ENCODE results near the gene FOXI1. TPM values are rescaled to one million over a fixed set of nuclear protein-coding genes. Genes with fewer than 3 reads are reported as not detected.

The FOXI1 gene
- total RNA-seq, 1 donor from 2014 or later, result not detected

- no peak overlapping the region for H2AFZ ChIP-seq (ENCODE audit: low read depth, low read length)
- no peak overlapping the region for H3K27ac ChIP-seq (ENCODE audit: low read depth, low read length)
- Mint-ChIP-seq H3K36me3 (ENCODE audit: low read depth, unreplicated experiment) (no peaks in the 10 kb centered on the region), H3K4me1 (ENCODE audit: low read depth, unreplicated experiment) (peaks cover 5% of the 10 kb centered on the region), H3K27ac (ENCODE audit: unreplicated experiment) (no peak overlapping the region), H3K27me3 (ENCODE audit: low read depth, unreplicated experiment) (peaks cover 32% of the 10 kb centered on the region), H3K9me3 (ENCODE audit: unreplicated experiment) (peaks cover 5% of the 10 kb centered on the region), H3K4me3 (ENCODE audit: unreplicated experiment) (no peak overlapping the region)
- no peaks in the 10 kb centered on the region for H4K20me1 ChIP-seq (ENCODE audit: insufficient read depth, low read length)
- TF ChIP-seq EZH2 (IDR thresholded peaks at IDR 0.05; ENCODE audit: insufficient read depth, low read length) (no peak), CTCF (IDR thresholded peaks at IDR 0.05; ENCODE audit: insufficient read depth, low read depth, low read length) (no peak)
- H3K4me3 ChIP-seq (ENCODE audit: insufficient read depth, low read depth, low read length), result no peak overlapping the region
- no peaks in the 10 kb centered on the region for H3K36me3 ChIP-seq (ENCODE audit: insufficient read depth, low read length)
- H3K79me2 ChIP-seq (ENCODE audit: insufficient read depth, low read length), result no peaks in the 10 kb centered on the region
- H3K9me3 ChIP-seq (ENCODE audit: insufficient read depth, low read depth, low read length), result no peaks in the 10 kb centered on the region
- H3K4me2 ChIP-seq (ENCODE audit: low read length), result no peak overlapping the region
- FAIRE-seq, result no peak
- no peak for DNase-seq (ENCODE audit: low read depth)
- H3K4me1 ChIP-seq (ENCODE audit: insufficient read depth, low read length), result peaks cover 11% of the 10 kb centered on the region
- no peak overlapping the region for H3K9ac ChIP-seq (ENCODE audit: low read length)
- no peaks in the 10 kb centered on the region for H3K27me3 ChIP-seq (ENCODE audit: insufficient read depth, low read length)
Measured at GRCh38 chr5:170148430-170149205, 42.9 kb downstream of the FOXI1 start.

GRCh38 chr5:170149206-170149515, 43.5 kb downstream of the FOXI1 start:
- no peaks in the 10 kb centered on the region for H3K79me2 ChIP-seq (ENCODE audit: insufficient read depth, low read length)
- H3K9me3 Mint-ChIP-seq (ENCODE audit: unreplicated experiment), result peaks cover 5% of the 10 kb centered on the region
- no peaks in the 10 kb centered on the region for H3K36me3 ChIP-seq (ENCODE audit: insufficient read depth, low read length)
- H3K9me3 ChIP-seq (ENCODE audit: insufficient read depth, low read depth, low read length), result no peaks in the 10 kb centered on the region
- FAIRE-seq, result no peak
- H3K4me3 Mint-ChIP-seq (ENCODE audit: unreplicated experiment), result no peak overlapping the region
- peaks cover 11% of the 10 kb centered on the region for H3K4me1 ChIP-seq (ENCODE audit: insufficient read depth, low read length)
- H3K27me3 ChIP-seq (ENCODE audit: insufficient read depth, low read length), result no peaks in the 10 kb centered on the region
- no peak overlapping the region for H3K27ac ChIP-seq (ENCODE audit: low read depth, low read length)
- no peak overlapping the region for H3K27ac Mint-ChIP-seq (ENCODE audit: unreplicated experiment)
- H3K36me3 Mint-ChIP-seq (ENCODE audit: low read depth, unreplicated experiment), result no peaks in the 10 kb centered on the region
- TF ChIP-seq EZH2 (IDR thresholded peaks at IDR 0.05; ENCODE audit: insufficient read depth, low read length) (no peak), CTCF (IDR thresholded peaks at IDR 0.05; ENCODE audit: insufficient read depth, low read depth, low read length) (no peak)
- H3K27me3 Mint-ChIP-seq (ENCODE audit: low read depth, unreplicated experiment), result peaks cover 34% of the 10 kb centered on the region
- no peak overlapping the region for H2AFZ ChIP-seq (ENCODE audit: low read depth, low read length)
- H4K20me1 ChIP-seq (ENCODE audit: insufficient read depth, low read length), result no peaks in the 10 kb centered on the region
- no peak overlapping the region for H3K4me3 ChIP-seq (ENCODE audit: insufficient read depth, low read depth, low read length)
- H3K9ac ChIP-seq (ENCODE audit: low read length), result no peak overlapping the region
- no peak for DNase-seq (ENCODE audit: low read depth)
- H3K4me1 Mint-ChIP-seq (ENCODE audit: low read depth, unreplicated experiment), result peaks cover 5% of the 10 kb centered on the region
- no peak overlapping the region for H3K4me2 ChIP-seq (ENCODE audit: low read length)

- Histone ChIP-seq H4K20me1 (ENCODE audit: insufficient read depth, low read length) (no peaks in the 10 kb centered on the region), H3K4me3 (ENCODE audit: insufficient read depth, low read depth, low read length) (no peak overlapping the region), H3K27me3 (ENCODE audit: insufficient read depth, low read length) (no peaks in the 10 kb centered on the region), H3K9ac (ENCODE audit: low read length) (no peak overlapping the region), H3K27ac (ENCODE audit: low read depth, low read length) (no peak overlapping the region), H3K36me3 (ENCODE audit: insufficient read depth, low read length) (no peaks in the 10 kb centered on the region), H3K4me2 (ENCODE audit: low read length) (peak overlapping the region; percentile 59), H3K79me2 (ENCODE audit: insufficient read depth, low read length) (no peaks in the 10 kb centered on the region), H2AFZ (ENCODE audit: low read depth, low read length) (no peak overlapping the region), H3K9me3 (ENCODE audit: insufficient read depth, low read depth, low read length) (no peaks in the 10 kb centered on the region), H3K4me1 (ENCODE audit: insufficient read depth, low read length) (peaks cover 11% of the 10 kb centered on the region)
- Mint-ChIP-seq H3K27ac (ENCODE audit: unreplicated experiment) (peak overlapping the region; percentile 69), H3K4me3 (ENCODE audit: unreplicated experiment) (no peak overlapping the region), H3K36me3 (ENCODE audit: low read depth, unreplicated experiment) (no peaks in the 10 kb centered on the region), H3K9me3 (ENCODE audit: unreplicated experiment) (peaks cover 4% of the 10 kb centered on the region), H3K4me1 (ENCODE audit: low read depth, unreplicated experiment) (peaks cover 5% of the 10 kb centered on the region), H3K27me3 (ENCODE audit: low read depth, unreplicated experiment) (peaks cover 37% of the 10 kb centered on the region)
- TF ChIP-seq EZH2 (IDR thresholded peaks at IDR 0.05; ENCODE audit: insufficient read depth, low read length), result no peak
- no peak for TF ChIP-seq CTCF (IDR thresholded peaks at IDR 0.05; ENCODE audit: insufficient read depth, low read depth, low read length)
- FAIRE-seq (peak; percentile 32), DNase-seq (ENCODE audit: low read depth) (no peak)
Measured at GRCh38 chr5:170150713-170151096, 45.0 kb downstream of the FOXI1 start.
